Spleen (tissue), 11 donors: ENCODE data around the gene ARHGDIG. TPM values are rescaled to one million over a fixed set of nuclear protein-coding genes. Genes with fewer than 3 reads are reported as not detected.
"Not testable (repeated sequence)": the region's sequence is repeated elsewhere in the genome, so short reads cannot be mapped to it uniquely, and the experiment has no call there.

Experiments
- DNase-seq: peaks from one replicate; pipeline ENCODE4 v3.0.0-alpha.2; 2020
- H3K27ac ChIP-seq, 8 donors: fragments of 200-600 bp; sonication (generic) in 7 of 8; 1 replicate in 4 of 8; 2 replicates in 4 of 8; pipeline versions ENCODE4 v1.5.0 to v1.8.0; 2016 to 2021; ENCODE audit warnings: inconsistent platforms in 4 of 8, mild to moderate bottlenecking in 4 of 8, moderate library complexity in 1 of 8
- H3K27me3 ChIP-seq, 7 donors: fragments of 200-600 bp; sonication (generic) in 6 of 7; replicated peaks in 1 of 7; 1 replicate in 4 of 7; 2 replicates in 3 of 7; pipeline versions ENCODE4 v1.5.0 to v1.8.0; 2016 to 2021; ENCODE audit warnings: inconsistent platforms in 3 of 7, mild to moderate bottlenecking in 1 of 7
- H3K36me3 ChIP-seq, 6 donors: fragments of 200-600 bp; sonication (generic) in 5 of 6; 1 replicate in 4 of 6; 2 replicates in 2 of 6; pipeline versions ENCODE4 v1.5.0 to v1.8.0; 2016 to 2021; ENCODE audit warnings: inconsistent platforms in 2 of 6
- H3K4me1 ChIP-seq, 6 donors: fragments of 200-600 bp; sonication (generic) in 5 of 6; 1 replicate in 3 of 6; 2 replicates in 3 of 6; pipeline versions ENCODE4 v1.5.0 to v1.8.0; 2016 to 2021; ENCODE audit warnings: inconsistent platforms in 3 of 6
- H3K4me3 ChIP-seq, 8 donors: fragments of 200-600 bp; sonication (generic) in 7 of 8; 1 replicate in 4 of 8; 2 replicates in 4 of 8; pipeline versions ENCODE4 v1.5.0 to v1.8.0; 2016 to 2021; ENCODE audit warnings: inconsistent platforms in 4 of 8, mild to moderate bottlenecking in 4 of 8, moderate library complexity in 2 of 8
- H3K9me3 ChIP-seq, 8 donors: fragments of 200-600 bp; sonication (generic) in 7 of 8; 1 replicate in 4 of 8; 2 replicates in 4 of 8; pipeline versions ENCODE4 v1.5.0 to v1.8.0; 2016 to 2021; ENCODE audit warnings: inconsistent platforms in 4 of 8
- POLR2A ChIP-seq, 3 donors: fragments of 450-650 bp; IDR thresholded peaks; one replicate each; pipeline ENCODE4 v1.5.1; 2017; ENCODE audit warnings: antibody characterized with exemption in 3 of 3, mild to moderate bottlenecking in 1 of 3
- POLR2AphosphoS5 ChIP-seq, 3 donors: sonication (generic); formaldehyde crosslinking; IDR thresholded peaks; one replicate each; pipeline ENCODE4 v1.5.1; 2017; ENCODE audit warnings: antibody characterized with exemption in 3 of 3
- WGBS, 5 donors: extraction: QIAGEN DNeasy Blood & Tissue Kit in 3 of 5; methylation state at CpG; one replicate each; pipeline versions ENCODE4 v1.1.5 to v1.1.7; 2013 to 2018; 5-methylcytosine and 5-hydroxymethylcytosine counted together
- intact Hi-C: fragments of 100-400 bp; cut with DNase I; formaldehyde crosslinking; loops from one replicate; pipeline ENCODE4 v1.15.0; 2023; ENCODE audit warnings: low total_unique reads
- polyA plus RNA-seq, 3 donors: library from polyadenylated mRNA; stranded (reverse); fragments of 200-250 nt; gene quantifications; one replicate each; pipeline ENCODE4 v1.2.1, GENCODE V29; 2013
- total RNA-seq, 7 donors: library from RNA; depleted of rRNA in 3 of 7; stranded (reverse); fragments of >200 nt in 3 of 7; fragmentation: NEBNext Ultra II Directional in 4 of 7; extraction: Animal tissue kit (Norgen Biotek cat#: 25700) in 4 of 7; gene quantifications; one replicate each; pipeline versions ENCODE4 v1.1.0 to v1.2.1, GENCODE V29; 2016 to 2021
- TF ChIP-seq, protein P1 (sequence below), 11 experiments: fragments of 200-600 bp in 7 of 11; fragments of 450-650 bp in 4 of 11; sonication (generic) in 4 of 11; IDR thresholded peaks in 8 of 11; conservative IDR thresholded peaks in 3 of 11; 1 replicate in 7 of 11; 2 replicates in 4 of 11; pipeline versions ENCODE4 v1.4.0 to v1.8.0; 2016 to 2021; ENCODE audit warnings: antibody characterized with exemption in 11 of 11, inconsistent platforms in 4 of 11, mild to moderate bottlenecking in 1 of 11
- donor health status: healthy with polysubstance abuse.
- donor health status: DM: no; HTN: no; CAD: no; lungs with moderate emphysema.
- donor health status: DM: no; HTN: no; CAD: no.
- donor health status: Bipolar disorder and iron deficiency.
- donor health status: healthy.
- donor health status: DM: no; HTN: no; CAD: no.
- donor health status: DM: yes; HTN: yes; CAD: no.

The ARHGDIG gene
- total and polyA plus RNA-seq, 10 donors: 0.23 to 0.99 (median 0.26) TPM; not detected in 7

DNA sequence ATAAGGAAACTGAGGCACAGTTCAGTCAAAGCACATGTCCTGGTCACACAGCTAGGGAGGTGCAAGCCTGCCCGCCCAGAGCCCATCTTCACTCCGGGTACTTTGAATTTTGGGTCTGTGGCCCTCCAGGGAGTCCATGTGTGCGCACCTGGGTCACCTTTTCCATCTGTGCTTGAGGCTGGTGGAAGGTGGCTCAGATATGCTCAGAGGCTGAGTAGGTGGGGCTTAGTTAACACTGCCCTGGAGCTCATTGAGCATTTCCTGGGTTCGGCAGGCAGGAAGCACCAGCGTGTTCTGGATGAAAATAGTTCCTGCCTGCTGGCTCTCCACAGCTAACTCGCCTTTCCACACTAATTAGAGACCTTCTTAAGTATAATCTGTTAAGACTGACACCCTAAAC lies 26.6 kb upstream of the ARHGDIG start:
- intact Hi-C loops: no loop called here
- no peak for DNase-seq
- 64 to 77% (median 70%) methylated on average over 6 of the region's 6 CpGs for WGBS, 5 donors
- Histone ChIP-seq H3K4me3 (no peak overlapping the region), H3K9me3 (no peaks in the 10 kb centered on the region), H3K27me3 (no peaks in the 10 kb centered on the region), H3K36me3 (peaks cover 3 to 74% (median 17%) of the 10 kb centered on the region in 6 donors), H3K4me1 (peaks cover 3 to 28% (median 21%) of the 10 kb centered on the region in 6 donors), H3K27ac (peak overlapping the region in 3 of 8 donors; percentile 82 to 85 (median 82))
- TF ChIP-seq, protein P1, sequence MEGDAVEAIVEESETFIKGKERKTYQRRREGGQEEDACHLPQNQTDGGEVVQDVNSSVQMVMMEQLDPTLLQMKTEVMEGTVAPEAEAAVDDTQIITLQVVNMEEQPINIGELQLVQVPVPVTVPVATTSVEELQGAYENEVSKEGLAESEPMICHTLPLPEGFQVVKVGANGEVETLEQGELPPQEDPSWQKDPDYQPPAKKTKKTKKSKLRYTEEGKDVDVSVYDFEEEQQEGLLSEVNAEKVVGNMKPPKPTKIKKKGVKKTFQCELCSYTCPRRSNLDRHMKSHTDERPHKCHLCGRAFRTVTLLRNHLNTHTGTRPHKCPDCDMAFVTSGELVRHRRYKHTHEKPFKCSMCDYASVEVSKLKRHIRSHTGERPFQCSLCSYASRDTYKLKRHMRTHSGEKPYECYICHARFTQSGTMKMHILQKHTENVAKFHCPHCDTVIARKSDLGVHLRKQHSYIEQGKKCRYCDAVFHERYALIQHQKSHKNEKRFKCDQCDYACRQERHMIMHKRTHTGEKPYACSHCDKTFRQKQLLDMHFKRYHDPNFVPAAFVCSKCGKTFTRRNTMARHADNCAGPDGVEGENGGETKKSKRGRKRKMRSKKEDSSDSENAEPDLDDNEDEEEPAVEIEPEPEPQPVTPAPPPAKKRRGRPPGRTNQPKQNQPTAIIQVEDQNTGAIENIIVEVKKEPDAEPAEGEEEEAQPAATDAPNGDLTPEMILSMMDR (IDR thresholded peaks at IDR 0.05 in 8 of 11, conservative IDR thresholded peaks at IDR 0.05 in 3 of 11): no peak
- TF ChIP-seq POLR2A (IDR thresholded peaks at IDR 0.05) (no peak), POLR2AphosphoS5 (IDR thresholded peaks at IDR 0.05) (no peak)

DNA sequence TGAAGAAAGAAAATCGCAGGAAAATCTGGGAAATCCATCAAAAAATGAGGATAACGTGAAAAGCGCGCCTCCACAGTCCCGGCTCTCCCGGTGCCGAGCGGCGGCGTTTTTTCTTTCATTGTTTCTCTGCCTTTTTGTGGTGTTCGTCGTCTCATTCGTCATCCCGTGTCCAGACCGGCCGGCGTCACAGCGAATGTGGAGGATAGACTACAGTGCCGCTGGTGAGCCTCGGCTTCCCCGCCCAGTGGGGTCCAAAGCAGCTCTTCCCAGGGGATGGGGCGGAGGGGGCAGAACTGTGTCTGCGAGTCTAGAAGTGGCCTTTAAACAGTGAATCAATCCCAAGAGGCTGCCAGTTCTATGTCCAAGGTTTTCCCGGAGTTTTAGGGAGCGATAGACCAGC lies 25.9 kb upstream of the ARHGDIG start:
- 95 to 97% (median 96%) methylated on average over 25 of the region's 25 CpGs for WGBS, 5 donors
- intact Hi-C loops: no loop called here

GRCh38 chr16:255183-255582 lies 25.2 kb upstream of the ARHGDIG start:
- H3K36me3 ChIP-seq: peaks cover 0 to 74% (median 24%) of the 10 kb centered on the region in 6 donors
- intact Hi-C loops: no loop called here
- no peak overlapping the region for H3K4me3 ChIP-seq
- H3K27me3 ChIP-seq: no peaks in the 10 kb centered on the region
- no peak overlapping the region for H3K27ac ChIP-seq
- H3K4me1 ChIP-seq: peaks cover 3 to 28% (median 21%) of the 10 kb centered on the region in 6 donors
- no peaks in the 10 kb centered on the region for H3K9me3 ChIP-seq
- no peak for DNase-seq
- no peak for TF ChIP-seq POLR2A (IDR thresholded peaks at IDR 0.05)
- TF ChIP-seq POLR2AphosphoS5 (IDR thresholded peaks at IDR 0.05): no peak
- TF ChIP-seq, protein P1 (IDR thresholded peaks at IDR 0.05 in 8 of 11, conservative IDR thresholded peaks at IDR 0.05 in 3 of 11): no peak
- WGBS, 5 donors: 91 to 97% (median 94%) methylated on average over 6 of the region's 6 CpGs

More for the DNA sequence above, 25.9 kb upstream of the ARHGDIG start:
- Histone ChIP-seq H3K9me3 (no peaks in the 10 kb centered on the region), H3K27me3 (no peaks in the 10 kb centered on the region), H3K27ac (no peak overlapping the region), H3K4me3 (no peak overlapping the region), H3K36me3 (peaks cover 3 to 74% (median 18%) of the 10 kb centered on the region in 6 donors), H3K4me1 (peaks cover 3 to 28% (median 21%) of the 10 kb centered on the region in 6 donors)
- no peak for DNase-seq
- TF ChIP-seq POLR2AphosphoS5 (IDR thresholded peaks at IDR 0.05) (no peak), POLR2A (IDR thresholded peaks at IDR 0.05) (no peak)

- DNase-seq, H3K4me3 ChIP-seq, H3K9me3 ChIP-seq, intact Hi-C loops, H3K27me3 ChIP-seq, H3K27ac ChIP-seq: not testable (repeated sequence)
- H3K4me1 ChIP-seq: peaks cover 0 to 12% (median 7%) of the 10 kb centered on the region in 6 donors
- H3K36me3 ChIP-seq: peaks cover 0 to 91% (median 49%) of the 10 kb centered on the region in 6 donors
- 92 to 97% (median 96%) methylated on average over 9 to 12 of the region's 13 CpGs for WGBS, 5 donors
These were observed 22.3 kb upstream of the ARHGDIG start for GRCh38 chr16:258091-258490.

DNA sequence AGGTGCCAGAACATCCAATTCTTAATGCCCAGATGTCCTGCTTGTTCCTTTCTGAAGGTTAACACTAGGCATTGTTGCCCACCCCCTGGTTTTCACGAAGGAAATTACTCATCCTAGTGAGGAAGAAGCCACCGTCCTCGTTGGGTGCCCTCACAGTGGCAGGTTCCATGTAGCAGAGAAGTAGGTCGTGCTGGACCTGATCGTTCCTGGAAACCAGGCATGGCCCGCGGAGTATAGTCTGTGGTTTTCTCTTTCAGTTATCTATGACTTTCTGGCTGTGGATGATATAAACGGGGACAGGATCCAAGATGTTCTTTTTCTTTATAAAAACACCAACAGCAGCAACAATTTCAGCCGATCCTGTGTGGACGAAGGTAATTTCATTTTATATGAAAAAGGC lies 21.2 kb upstream of the ARHGDIG start:
- Histone ChIP-seq H3K27ac (no peak overlapping the region), H3K4me1 (peaks cover 0 to under 1% (median 0%) of the 10 kb centered on the region in 6 donors), H3K9me3 (no peaks in the 10 kb centered on the region), H3K4me3 (no peak overlapping the region), H3K27me3 (no peaks in the 10 kb centered on the region), H3K36me3 (peaks cover 0 to 96% (median 58%) of the 10 kb centered on the region in 6 donors)
- 64 to 83% (median 69%) methylated on average over 10 of the region's 10 CpGs for WGBS, 5 donors
- intact Hi-C loops: no loop called here
- DNase-seq: no peak
- TF ChIP-seq POLR2A (IDR thresholded peaks at IDR 0.05) (no peak), POLR2AphosphoS5 (IDR thresholded peaks at IDR 0.05) (no peak)
- TF ChIP-seq, protein P1 (IDR thresholded peaks at IDR 0.05 in 8 of 11, conservative IDR thresholded peaks at IDR 0.05 in 3 of 11): no peak
